ENCODE results near the gene ERBB2.

Gene ERBB2

DNA sequence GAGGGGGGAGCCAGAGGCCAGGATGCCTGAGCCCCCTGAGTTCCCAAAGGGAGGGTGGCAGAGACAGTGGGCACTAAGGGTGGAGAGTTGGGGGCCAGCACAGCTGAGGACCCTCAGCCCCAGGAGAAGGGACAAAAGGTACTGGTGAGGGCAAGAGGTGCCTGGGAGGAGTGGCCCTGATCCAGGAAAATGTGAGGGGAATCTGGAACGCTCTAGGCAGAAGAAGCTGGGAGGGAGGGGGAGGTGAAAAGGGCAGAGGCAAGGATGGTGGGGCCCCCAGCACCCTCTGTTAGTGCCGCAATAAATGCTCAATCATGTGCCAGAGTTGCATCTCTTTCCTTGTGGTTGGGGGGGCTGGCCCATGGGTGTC lies 33.6 kb upstream of the ERBB2 start:
- DNase-seq = no peak

DNA sequence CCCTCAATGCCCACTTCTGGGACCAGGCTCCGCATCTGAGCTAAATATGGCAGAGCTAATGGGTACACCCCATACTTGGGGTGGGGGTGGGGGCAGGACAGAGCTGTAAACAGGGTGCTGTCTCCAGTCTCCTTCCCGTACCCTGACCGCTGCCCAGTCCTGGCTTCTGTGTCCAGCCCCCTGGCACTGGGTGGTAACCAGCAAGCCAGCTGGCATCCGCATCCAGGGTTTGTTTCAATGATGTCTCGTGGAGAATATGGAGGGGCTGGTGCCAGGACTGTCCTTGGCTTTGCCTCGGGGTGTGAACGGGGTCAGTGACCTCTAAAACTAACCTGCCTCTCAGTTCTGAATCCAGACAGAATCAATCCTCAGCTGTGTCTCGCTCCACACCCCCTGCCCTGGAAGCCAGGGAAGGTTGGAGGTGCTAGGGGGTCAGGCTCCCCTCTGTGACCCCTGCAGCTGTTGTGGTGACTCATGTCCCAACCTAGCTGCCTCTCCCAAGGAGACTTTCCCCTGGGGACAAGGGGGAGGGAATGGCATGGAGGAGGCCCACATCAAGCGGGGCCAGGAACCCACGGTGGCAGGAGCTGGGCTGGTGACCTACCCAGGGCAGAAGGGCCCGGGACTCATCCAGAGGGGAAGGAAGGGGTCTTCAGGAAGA lies 33.1 kb upstream of the ERBB2 start:
- DNase-seq = no peak

DNA sequence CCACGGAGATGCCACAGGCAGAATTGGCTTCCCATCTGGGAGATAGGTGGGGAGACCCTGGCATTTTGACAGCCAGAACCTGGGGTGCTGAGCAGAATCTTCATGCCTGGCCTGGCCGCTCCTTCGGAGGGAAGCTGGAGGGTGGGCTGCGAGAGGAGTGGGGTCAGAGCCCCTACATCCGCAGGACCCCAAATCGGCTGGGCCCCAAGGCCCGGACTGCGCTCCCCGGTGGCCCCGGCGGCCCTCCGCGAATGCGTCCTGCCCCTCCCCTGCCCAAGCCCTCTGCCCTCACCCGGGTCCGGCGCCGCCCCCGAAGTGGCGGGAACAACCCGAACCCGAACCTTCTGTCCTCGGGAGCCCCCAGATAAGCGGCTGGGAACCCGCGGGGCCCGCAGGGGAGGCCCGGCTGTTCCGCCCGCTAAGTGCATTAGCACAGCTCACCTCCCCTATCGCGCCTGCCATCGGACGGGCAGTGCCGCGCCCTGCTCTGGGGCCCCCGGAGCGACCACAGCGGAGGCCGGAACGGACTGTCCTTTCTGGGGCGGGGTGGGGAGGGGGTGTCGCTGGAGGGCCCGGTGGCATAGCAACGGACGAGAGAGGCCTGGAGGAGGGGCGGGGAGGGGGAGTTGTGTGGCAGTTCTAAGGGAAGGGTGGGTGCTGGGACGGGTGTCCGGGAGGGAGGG lies 32.5 kb upstream of the ERBB2 start:
- no peak for DNase-seq

DNA sequence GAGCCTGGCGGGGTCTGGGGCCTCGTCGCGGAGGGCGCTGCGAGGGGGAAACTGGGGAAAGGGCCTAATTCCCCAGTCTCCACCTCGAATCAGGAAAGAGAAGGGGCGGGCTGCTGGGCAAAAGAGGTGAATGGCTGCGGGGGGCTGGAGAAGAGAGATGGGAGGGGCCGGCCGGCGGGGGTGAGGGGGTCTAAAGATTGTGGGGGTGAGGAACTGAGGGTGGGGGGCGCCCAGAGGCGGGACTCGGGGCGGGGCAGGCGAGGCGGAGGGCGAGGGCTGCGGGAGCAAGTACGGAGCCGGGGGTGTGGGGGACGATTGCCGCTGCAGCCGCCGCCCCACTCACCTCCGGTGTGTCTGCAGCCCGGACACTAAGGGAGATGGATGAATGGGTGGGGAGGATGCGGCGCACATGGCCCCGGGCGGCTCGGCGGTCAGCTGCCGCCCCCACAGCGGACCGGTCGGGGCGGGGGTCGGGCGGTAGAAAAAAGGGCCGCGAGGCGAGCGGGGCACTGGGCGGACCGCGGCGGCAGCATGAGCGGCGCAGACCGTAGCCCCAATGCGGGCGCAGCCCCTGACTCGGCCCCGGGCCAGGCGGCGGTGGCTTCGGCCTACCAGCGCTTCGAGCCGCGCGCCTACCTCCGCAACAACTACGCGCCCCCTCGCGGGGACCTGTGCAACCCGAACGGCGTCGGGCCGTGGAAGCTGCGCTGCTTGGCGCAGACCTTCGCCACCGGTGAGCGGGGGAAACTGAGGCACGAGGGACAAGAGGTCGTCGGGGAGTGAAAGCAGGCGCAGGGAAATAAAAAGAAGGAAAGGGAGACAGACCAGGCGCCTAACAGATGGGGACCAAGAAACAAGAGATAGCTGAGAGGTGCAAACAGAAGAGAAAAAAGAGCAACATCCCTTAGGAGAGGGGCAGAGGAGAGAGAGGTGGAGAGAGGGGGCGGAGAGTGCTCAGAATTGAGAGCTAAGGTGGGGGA lies 31.6 kb upstream of the ERBB2 start, which contains the start of gene PNMT:
Gene PNMT (plus strand): TSS at position 509 of the 980 bp plus-strand sequence. CDS start 23 bp downstream, at position 532.
- DNase-seq = no peak

DNA sequence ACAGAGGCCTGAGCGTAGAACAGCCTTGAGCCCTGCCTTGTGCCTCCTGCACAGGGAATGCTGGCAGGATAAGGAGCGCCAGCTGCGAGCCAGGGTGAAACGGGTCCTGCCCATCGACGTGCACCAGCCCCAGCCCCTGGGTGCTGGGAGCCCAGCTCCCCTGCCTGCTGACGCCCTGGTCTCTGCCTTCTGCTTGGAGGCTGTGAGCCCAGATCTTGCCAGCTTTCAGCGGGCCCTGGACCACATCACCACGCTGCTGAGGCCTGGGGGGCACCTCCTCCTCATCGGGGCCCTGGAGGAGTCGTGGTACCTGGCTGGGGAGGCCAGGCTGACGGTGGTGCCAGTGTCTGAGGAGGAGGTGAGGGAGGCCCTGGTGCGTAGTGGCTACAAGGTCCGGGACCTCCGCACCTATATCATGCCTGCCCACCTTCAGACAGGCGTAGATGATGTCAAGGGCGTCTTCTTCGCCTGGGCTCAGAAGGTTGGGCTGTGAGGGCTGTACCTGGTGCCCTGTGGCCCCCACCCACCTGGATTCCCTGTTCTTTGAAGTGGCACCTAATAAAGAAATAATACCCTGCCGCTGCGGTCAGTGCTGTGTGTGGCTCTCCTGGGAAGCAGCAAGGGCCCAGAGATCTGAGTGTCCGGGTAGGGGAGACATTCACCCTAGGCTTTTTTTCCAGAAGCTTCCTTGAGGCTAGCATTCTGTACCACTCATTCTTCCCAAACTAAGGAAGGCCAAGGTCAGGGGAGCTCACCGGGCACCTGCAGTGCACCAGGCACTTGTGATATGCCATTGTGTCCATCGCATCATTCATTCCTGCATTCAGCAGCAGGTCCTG lies 29.7 kb upstream of the ERBB2 start:
- DNase-seq = no peak

DNA sequence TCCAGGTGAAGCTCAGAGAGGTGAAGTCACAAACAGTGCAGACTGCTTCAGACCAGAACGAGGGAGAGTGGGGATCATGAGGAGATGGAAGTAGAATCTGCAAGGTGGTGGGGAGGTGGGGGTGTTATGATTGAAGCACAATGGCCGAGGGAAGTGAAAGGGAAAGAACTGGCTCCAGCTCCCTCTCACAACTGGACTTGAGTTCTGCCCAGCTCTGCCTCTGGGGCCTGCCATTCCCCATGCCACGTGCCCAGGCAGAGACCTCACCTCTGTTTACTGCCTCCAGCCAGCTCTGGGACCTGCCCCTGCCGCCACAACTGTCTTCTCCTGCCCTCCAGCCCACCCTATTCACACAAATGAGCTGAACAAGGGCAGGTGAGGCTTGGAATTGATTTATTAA lies 29.1 kb upstream of the ERBB2 start:
- no peak for DNase-seq

DNA sequence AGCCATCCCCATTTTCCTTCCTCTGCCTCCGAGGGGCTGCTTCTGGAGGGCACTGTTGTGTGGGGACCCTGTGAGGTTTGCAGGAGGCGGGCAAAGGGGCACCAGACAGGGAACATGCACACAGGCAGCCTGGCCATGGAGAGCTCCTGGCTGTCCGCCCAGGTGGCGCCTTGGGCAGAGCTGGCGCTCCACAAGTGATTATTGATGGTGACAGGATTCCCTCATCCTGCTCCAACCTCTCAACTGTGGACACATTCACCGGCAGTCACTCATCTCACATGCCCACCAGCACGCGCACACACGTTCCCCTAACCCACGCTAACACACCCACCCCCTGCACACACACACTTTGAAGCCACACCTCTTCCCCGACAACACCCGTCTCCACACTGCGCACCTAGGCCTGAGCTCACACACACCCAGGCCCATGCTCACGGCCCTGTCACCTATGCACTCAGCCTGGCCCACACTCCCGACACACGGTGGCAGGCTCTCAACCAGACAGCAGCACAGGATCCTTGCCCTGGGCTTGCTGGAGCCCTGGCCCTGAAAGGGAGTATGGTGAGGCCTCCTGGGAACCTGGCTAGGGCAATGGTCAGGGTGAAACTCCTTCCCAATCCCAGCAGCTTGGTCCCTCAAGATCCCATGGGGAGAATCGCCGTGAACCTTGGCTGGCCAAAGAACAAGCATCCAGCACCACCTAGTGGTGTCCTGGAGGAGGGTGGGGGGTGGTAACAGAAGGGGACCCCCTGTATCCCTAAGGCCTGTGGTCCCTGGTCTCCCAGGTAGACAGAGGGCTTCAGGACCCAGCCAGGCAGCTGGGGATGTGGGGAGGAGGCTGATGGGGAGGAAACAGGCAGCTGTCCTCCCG lies 28.0 kb upstream of the ERBB2 start:
- DNase-seq = no peak

DNA sequence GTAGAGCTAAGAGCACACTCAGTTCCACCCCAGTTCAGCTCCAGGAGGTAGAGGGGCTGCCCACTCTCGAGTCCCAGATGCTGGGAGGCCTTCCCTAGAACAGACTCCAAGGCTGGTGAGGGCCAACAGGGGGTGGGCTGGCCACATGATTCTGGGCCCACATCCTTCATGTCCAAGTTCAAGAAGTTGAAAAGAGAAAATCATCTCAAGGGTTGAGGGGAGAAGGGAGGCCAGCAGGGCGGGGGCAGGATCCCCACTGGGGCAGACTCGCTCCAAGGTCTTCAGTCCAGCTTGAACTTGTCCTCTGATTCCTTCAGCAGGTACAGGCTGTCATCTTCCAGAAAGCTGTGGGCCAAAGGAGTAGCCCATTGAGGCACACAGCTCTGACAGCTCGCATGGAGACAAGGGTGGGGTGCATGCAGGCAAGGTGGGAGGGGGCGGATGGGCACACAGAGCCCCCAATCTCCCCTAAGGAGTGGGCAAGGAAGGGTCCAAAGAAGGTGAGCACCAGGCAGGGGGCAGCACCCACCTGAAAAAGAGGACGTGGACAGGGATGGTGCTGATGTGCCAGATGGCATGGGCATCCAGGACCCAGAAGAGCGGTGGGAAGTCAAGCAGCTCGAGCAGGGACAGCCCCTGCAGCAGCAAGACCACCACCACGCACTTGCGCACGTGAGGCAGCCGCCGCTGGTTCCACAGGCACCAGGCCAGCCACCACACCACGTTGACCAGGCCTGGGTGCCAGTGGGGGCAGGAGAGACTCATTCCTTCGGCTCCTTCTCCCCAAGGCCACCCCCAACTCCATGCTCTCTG lies 27.1 kb upstream of the ERBB2 start:
- no peak for DNase-seq

DNA sequence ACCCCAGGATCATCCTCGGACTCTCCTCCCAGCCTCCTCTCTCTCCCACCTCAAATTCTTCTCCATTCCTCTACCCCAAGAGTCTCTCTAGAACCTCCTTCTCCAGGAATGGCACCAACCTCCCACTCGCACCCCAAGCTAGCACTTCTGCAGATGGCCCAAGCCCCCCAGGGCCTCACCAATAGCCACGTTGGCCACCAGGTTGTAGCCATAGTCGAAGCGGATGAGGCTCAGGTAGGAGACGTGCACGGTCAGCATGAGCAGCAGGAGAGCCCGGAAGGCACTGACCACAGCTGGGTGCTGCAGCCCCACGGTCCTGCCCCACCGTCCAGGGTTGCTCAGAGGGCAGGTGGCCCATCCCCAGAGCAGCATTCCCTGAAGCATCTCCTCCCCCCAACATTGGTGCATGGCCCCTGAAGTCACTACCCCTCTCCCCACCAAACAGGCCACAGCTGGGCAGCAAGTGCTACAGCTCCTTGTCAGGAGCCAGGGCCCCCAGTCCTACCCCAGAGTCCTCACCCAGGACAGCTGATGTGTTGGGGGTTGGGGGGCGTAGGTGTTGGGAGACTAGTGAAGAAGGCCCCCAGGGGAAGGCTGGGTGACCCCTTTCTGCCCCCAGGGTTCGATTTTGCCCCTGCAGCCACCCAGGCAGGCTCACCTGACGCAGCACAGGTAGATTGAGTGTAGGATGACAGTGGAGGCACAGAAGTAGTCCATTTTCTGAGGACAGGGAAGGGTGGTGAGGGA lies 26.4 kb upstream of the ERBB2 start:
- DNase-seq = no peak

DNA sequence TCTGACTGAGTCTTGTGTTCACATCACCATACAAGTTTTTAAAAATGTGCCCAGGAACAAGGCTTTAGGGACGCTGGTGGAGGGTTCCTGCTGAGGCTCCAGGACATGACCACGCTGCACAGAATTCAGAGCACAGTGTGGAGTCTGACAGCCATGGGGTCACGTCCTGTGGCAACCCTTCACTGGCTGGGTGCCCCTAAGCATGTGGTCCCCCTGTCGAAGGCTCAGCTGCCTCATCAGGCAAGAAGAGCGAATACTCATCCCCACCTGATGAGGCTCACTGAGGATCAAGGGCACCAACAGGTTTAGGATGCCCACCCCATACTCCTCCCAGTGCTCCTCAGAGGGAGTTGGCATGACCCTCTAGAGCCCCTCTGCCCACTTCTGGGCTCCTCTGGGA lies 25.7 kb upstream of the ERBB2 start:
- no peak for DNase-seq

DNA sequence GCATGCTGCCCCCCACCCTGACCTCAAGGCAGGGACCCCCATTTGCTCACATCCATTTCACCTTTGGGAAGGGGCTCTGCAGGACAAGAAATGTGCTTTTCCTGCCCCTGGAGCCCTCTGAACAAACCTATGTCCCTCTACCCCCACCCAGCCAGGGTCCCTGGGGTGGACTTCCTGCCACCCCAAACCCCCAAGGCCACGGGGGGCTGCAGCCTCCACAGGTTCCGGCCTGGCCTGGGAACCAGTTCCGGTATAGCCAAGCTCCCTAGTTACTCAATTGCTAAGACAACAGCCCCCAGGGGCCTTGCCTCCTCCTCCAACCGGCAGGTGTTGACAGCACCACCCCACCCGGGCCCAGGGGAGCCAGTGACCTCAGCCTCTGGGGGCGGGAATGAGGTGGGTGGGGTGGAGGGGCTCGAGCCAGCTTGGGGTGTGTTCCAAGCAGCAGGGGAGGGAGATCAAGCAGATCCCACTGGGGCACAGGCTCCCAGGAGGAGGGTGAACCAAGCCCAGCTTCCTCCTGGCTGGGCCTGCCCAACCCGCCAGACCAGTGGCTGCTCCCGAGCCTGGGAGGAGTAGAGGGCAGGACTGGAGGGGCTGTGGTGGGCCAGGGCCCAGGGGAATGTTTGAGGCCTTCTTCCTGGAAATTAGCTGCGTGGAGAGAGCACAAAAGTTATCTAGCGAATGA lies 25.0 kb upstream of the ERBB2 start:
- no peak for DNase-seq

DNA sequence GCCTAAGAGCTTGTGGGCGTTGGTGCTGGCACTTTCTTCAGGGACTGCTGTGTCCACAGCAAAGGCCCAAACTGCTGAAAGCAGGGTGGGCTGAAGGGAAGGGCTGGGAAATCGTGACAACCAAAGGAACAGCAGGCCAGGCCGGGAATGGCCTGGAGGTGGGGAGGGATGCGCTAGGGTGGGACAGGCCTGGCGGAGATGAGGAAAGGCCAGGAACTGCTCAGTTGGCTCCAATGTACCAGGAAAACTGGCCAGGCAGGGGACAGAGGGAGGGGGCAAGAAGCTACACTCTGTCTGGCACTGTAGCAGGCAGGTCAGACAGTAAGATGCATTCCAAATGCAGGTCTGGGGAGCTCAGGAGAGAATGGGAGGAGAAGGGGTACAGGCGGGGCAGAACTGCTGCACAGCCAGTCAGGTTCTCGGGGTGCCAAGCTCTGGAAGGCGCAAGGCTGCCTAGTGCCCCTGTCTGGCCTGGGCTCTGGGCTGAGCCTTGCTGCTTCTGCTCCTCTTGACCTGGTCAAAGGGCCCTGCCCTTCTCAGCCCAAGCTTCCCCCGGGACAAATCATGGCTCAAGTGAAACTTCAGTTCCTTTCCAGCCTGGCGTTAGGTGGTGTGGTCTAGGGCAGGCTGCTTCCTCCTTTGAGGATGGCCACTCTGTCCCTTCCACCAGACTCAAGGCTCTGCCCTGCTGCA lies 24.3 kb upstream of the ERBB2 start:
- no peak for DNase-seq

DNA sequence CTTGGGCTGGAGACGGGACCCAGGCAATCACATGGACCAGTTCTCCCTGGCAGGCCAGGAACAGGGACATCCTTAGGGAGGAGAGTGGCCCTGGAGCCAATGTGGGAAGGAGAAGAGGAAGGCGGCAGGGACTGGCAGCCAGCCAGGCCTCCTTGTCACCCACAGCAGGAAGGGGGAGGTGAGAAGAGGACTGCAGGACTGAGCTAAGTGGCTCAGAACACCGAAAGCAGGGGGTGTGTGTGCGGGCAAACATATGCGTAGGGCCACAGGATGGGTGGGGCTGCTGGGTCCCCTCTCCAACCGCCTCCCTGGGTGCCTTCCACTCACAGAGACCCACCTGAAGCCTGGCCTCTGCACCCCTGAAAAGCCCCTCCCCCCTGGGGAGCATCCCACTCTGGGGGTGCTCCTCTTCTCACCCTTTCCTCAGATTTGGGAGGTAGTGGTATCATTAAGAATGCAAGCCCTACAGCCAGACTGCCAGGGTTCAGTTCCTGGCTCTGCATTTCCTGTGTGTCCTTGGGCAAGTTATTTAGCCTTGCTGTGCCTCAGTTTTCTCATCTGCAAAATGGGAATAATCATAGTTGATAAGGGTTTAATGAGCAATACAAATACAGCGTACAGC lies 23.6 kb upstream of the ERBB2 start:
- no peak for DNase-seq

DNA sequence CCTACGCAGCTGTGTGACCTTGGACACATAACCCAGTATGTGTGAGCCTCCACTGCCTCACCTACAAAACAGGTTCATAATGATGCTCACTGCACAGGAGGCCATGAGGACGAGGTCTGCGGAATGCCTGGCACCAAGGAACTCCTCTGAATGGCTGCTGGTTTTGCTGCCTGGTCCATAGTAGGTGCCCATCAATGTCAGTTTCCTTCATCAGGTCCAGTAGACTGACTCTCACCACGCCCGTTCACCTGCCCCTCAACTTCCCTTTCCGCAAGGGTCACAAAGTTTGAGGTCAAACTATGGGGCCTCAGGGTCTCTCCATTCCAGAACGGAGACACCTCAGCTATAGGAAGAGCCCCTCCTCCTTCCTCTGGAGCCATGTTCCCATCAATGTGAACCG lies 22.8 kb upstream of the ERBB2 start:
- no peak for DNase-seq

DNA sequence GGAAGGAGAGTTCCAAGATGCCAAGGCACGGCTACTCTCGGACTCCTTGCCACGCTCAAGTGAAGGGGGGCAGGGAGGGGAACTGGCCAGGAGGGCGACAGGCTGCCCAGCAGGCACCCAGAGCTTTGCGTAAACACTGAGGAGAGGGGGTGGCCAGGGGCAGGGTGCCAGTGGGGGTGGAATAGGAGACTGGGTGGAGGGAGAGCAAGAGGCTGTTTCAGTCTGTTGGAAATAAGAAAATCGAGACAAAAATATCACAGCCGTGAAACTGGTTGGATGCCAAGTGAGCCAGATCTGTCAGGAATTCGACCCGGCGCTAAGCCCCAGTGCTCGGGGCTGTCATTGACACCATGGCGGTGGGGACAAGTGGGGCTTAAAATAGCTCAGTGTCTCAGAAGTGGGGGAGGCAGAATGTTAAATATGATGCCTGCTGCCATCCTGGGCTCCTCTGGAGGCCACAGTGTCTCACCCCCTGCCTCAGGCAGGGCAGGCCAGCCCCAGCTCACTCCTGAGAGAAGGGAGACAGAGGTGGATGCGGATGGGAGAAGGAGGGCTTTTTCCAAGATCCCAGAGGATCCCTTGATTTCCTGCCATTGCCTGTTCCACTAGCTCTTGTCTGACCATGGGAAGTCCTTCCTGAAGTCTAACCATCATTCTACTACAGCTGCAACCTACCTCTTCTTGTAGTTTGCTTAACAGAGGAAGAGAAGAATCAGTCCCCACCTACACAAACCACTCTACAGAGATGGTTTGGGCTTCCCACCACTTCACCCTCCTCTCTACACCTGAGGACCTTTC lies 22.1 kb upstream of the ERBB2 start:
- DNase-seq = no peak

DNA sequence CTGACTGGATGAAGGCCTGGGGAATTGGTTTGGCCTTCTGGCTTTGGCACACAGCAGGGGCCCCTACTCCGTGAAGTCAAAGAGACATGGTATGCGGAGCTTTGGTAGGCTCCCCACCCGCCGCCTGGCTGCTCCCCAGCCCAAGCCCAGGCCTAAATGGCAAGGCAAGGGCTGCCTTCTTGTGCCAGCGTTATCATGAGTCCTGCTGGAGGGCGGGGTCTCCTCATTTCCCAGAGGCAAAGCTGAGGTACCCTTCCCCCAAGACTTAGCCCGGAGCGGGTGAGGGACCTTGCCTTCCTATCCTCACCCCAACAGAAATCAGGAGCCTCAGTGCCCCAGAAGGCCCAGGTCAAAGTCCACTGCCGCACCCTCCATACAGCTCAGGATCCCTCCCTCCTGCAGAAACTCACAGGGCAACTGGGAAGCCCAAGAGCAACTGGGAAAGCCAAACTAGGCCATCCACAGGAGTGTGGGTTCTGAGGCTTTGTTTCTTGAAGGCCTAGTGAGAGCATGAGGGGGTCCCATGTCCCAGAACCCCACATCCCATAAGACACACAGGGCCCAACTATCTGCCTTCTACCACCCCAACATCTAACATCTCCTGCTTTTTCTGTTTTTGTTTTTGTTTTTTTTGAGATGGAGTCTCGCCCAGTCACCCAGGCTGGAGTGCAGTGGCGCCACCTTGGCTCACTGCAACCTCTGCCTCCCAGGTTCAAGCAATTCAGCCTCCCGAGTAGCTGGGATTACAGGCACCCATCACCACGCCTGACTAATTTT lies 21.3 kb upstream of the ERBB2 start:
- DNase-seq = no peak

Measured in NCI-H1048 (cell line).